ENCODE results near the gene WSB1. TPM values are rescaled to one million over a fixed set of nuclear protein-coding genes. Genes with fewer than 3 reads are reported as not detected.

The WSB1 gene
- total RNA-seq, 1 donor from 2014 or later, result 282 TPM

GRCh38 chr17:27354491-27355081, 60.7 kb downstream of the WSB1 start:
- intact Hi-C loops (cut with DNase I), result loop anchor here (10.0 kb wide), 1 partner anchor 250 kb away; no protein-coding TSS in a partner anchor
- Histone ChIP-seq H3K4me1 (peaks cover 22% of the 10 kb centered on the region), H3K9me3 (no peaks in the 10 kb centered on the region), H3K36me3 (no peaks in the 10 kb centered on the region), H3K4me3 (peak overlapping the region; percentile 63), H3K27ac (peak overlapping the region; percentile 95), H3K27me3 (ENCODE audit: low read depth) (no peaks in the 10 kb centered on the region)
- ATAC-seq (peak; percentile 1 to 12), DNase-seq (no peak)
- no peak for TF ChIP-seq CTCF (IDR thresholded peaks at IDR 0.05)

- DNase-seq (no peak), ATAC-seq (no peak)
- TF ChIP-seq CTCF (IDR thresholded peaks at IDR 0.05), result no peak
- Histone ChIP-seq H3K4me1 (peaks cover 21% of the 10 kb centered on the region), H3K36me3 (no peaks in the 10 kb centered on the region), H3K4me3 (no peak overlapping the region), H3K9me3 (no peaks in the 10 kb centered on the region), H3K27ac (no peak overlapping the region), H3K27me3 (ENCODE audit: low read depth) (no peaks in the 10 kb centered on the region)
- intact Hi-C loops (cut with DNase I), result loop anchor here (10.0 kb wide), 1 partner anchor 249 kb away; no protein-coding TSS in a partner anchor
Measured at GRCh38 chr17:27355419-27355818, 61.5 kb downstream of the WSB1 start.

- Histone ChIP-seq H3K4me1 (peaks cover 21% of the 10 kb centered on the region), H3K27ac (no peak overlapping the region), H3K9me3 (no peaks in the 10 kb centered on the region), H3K4me3 (no peak overlapping the region), H3K27me3 (ENCODE audit: low read depth) (no peaks in the 10 kb centered on the region), H3K36me3 (no peaks in the 10 kb centered on the region)
- intact Hi-C loops (cut with DNase I), result loop anchor here (10.0 kb wide), 1 partner anchor 249 kb away; no protein-coding TSS in a partner anchor
- no peak for DNase-seq
- TF ChIP-seq CTCF (IDR thresholded peaks at IDR 0.05), result no peak
- no peak for ATAC-seq
Measured at GRCh38 chr17:27356091-27356705, 62.3 kb downstream of the WSB1 start.

- Histone ChIP-seq H3K4me3 (no peak overlapping the region), H3K4me1 (peaks cover 16% of the 10 kb centered on the region), H3K27me3 (ENCODE audit: low read depth) (no peaks in the 10 kb centered on the region), H3K36me3 (no peaks in the 10 kb centered on the region), H3K9me3 (no peaks in the 10 kb centered on the region), H3K27ac (no peak overlapping the region)
- intact Hi-C loops (cut with DNase I), result loop anchor here (10.0 kb wide), 1 partner anchor 248 kb away; no protein-coding TSS in a partner anchor
- no peak for ATAC-seq
- DNase-seq, result no peak
- TF ChIP-seq CTCF (IDR thresholded peaks at IDR 0.05), result no peak
Measured at GRCh38 chr17:27357236-27357635, 63.3 kb downstream of the WSB1 start.

GRCh38 chr17:27360507-27360906, 66.6 kb downstream of the WSB1 start:
- Histone ChIP-seq H3K27me3 (ENCODE audit: low read depth) (no peaks in the 10 kb centered on the region), H3K4me3 (no peak overlapping the region), H3K27ac (no peak overlapping the region), H3K9me3 (no peaks in the 10 kb centered on the region), H3K4me1 (no peaks in the 10 kb centered on the region), H3K36me3 (no peaks in the 10 kb centered on the region)
- ATAC-seq (no peak), DNase-seq (no peak)
- intact Hi-C loops (cut with DNase I), result no loop called here
- TF ChIP-seq CTCF (IDR thresholded peaks at IDR 0.05), result no peak
